OCI-LY7 (cell line): ENCODE data around the gene HSBP1.

ENCODE experiments used
- EZH2phosphoT487 ChIP-seq: fragments of 200-600 bp; sonication (generic); IDR thresholded peaks from 2 replicates; pipeline ENCODE4 v1.6.1; 2018; ENCODE audit warnings: low read depth, borderline replicate concordance, mild to moderate bottlenecking, mixed run types, antibody characterized with exemption, low read length, moderate library complexity, mixed read lengths
- TF ChIP-seq, protein P1 (sequence below): fragments of 200-600 bp; sonication (generic); conservative IDR thresholded peaks from 2 replicates; pipeline ENCODE4 v1.5.1; 2014; ENCODE audit warnings: mild to moderate bottlenecking, antibody characterized with exemption, low read length, moderate library complexity, mixed read lengths

DNA sequence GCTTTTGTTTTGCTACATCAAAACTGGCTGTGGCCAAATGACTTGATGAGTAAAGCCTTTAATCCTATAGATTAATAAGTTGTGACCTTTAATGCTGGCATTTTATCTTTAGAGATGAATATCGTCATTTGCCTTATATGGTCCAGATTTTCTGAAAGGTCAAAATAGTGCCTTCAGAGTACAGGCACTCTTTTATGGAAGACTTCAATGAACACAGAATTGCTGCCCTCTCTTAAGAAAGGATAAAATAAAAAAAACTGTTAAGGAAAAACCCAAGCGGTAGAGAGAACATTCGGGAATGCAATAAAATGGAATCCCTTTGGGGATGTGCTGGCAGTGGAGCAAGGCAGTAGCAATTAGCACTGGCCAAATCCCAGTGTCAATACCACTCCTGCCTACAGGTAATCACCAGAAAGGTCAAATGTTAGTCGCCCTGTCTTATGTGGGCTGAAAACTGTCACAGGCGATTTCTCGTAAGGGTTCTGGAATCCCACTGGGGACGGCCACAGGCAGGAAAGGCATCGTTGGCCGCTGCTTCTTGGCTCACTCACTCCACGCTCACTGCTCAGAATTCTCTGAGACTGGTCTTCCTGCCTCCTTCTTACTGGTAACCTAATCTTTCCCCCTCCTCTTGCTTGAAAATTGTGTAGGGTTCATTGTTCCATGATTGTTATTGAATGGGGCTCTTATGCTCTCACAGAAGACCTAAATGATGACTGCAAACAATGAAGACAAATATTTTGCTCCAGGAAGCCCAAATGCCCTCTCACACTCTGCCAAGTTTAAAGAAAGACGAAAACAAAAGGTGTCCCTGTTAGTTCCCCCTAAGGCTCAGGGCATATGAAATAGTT is 45.4 kb upstream of the HSBP1 start:
- TF ChIP-seq, protein P1, sequence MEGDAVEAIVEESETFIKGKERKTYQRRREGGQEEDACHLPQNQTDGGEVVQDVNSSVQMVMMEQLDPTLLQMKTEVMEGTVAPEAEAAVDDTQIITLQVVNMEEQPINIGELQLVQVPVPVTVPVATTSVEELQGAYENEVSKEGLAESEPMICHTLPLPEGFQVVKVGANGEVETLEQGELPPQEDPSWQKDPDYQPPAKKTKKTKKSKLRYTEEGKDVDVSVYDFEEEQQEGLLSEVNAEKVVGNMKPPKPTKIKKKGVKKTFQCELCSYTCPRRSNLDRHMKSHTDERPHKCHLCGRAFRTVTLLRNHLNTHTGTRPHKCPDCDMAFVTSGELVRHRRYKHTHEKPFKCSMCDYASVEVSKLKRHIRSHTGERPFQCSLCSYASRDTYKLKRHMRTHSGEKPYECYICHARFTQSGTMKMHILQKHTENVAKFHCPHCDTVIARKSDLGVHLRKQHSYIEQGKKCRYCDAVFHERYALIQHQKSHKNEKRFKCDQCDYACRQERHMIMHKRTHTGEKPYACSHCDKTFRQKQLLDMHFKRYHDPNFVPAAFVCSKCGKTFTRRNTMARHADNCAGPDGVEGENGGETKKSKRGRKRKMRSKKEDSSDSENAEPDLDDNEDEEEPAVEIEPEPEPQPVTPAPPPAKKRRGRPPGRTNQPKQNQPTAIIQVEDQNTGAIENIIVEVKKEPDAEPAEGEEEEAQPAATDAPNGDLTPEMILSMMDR, result no peak
- no peak for TF ChIP-seq EZH2phosphoT487
